SK-N-SH (cell line): Measurements from ENCODE around the gene TRIM8.

Source experiments
- GABPA ChIP-seq: IDR thresholded peaks from 2 replicates; pipeline ENCODE4 v1.4.0; 2012; ENCODE audit warnings: low read depth, mild to moderate bottlenecking
- GATA2 ChIP-seq: sonication (generic); formaldehyde crosslinking; IDR thresholded peaks from 2 replicates; pipeline ENCODE4 v1.5.0; 2020; ENCODE audit warnings: mild to moderate bottlenecking, missing genetic modification reagents
- JUND ChIP-seq: IDR thresholded peaks from 2 replicates; pipeline ENCODE4 v1.4.0; 2012
- MXI1 ChIP-seq: IDR thresholded peaks from 2 replicates; pipeline ENCODE4 v1.6.1; 2012; ENCODE audit warnings: mild to moderate bottlenecking, low read depth, low read length, improper control_type of control experiment
- NFIC ChIP-seq: IDR thresholded peaks from 2 replicates; pipeline ENCODE4 v1.4.0; 2012; ENCODE audit warnings: borderline replicate concordance
- POLR2AphosphoS5 ChIP-seq: IDR thresholded peaks from 2 replicates; pipeline ENCODE4 v1.6.1; 2012; ENCODE audit warnings: low read depth, low read length
- RAD21 ChIP-seq: IDR thresholded peaks from 2 replicates; pipeline ENCODE4 v1.6.1; 2012; ENCODE audit warnings: mild to moderate bottlenecking, low read length
- YY1 ChIP-seq: IDR thresholded peaks from 2 replicates; pipeline ENCODE4 v1.4.0; 2012; ENCODE audit warnings: low read depth, mild to moderate bottlenecking
- TF ChIP-seq, protein P1 (sequence below): fragments of 200-600 bp; sonication (generic); IDR thresholded peaks from 2 replicates; pipeline ENCODE4 v1.6.1; 2017; ENCODE audit warnings: antibody characterized with exemption, mild to moderate bottlenecking, moderate library complexity
- TF ChIP-seq, protein P2 (sequence below): IDR thresholded peaks from 2 replicates; pipeline ENCODE4 v1.4.0; 2012; ENCODE audit warnings: low read depth, borderline replicate concordance
- TF ChIP-seq, protein P3 (sequence below): IDR thresholded peaks from 2 replicates; pipeline ENCODE4 v1.6.1; 2012; ENCODE audit warnings: mild to moderate bottlenecking, low read depth, low read length, moderate library complexity

DNA sequence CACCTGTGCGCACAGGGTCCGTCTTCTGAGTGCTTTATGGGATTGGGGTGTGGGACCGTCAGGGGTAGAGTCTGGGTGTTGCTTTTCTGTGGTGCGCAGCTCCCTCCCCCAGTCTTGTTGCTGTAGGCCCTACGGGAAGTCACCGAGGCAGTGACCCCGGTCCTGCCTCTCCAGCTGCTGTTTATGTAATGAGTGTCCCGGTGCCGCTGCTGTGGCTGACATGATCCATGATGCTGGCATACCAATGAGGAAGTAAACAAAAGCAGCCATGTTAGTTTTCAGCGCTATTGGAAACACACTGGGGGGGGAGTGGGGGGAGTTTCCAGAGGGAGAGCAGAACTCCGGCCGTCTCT lies 1.1 kb downstream of the TRIM8 start:
- TF ChIP-seq, protein P1, sequence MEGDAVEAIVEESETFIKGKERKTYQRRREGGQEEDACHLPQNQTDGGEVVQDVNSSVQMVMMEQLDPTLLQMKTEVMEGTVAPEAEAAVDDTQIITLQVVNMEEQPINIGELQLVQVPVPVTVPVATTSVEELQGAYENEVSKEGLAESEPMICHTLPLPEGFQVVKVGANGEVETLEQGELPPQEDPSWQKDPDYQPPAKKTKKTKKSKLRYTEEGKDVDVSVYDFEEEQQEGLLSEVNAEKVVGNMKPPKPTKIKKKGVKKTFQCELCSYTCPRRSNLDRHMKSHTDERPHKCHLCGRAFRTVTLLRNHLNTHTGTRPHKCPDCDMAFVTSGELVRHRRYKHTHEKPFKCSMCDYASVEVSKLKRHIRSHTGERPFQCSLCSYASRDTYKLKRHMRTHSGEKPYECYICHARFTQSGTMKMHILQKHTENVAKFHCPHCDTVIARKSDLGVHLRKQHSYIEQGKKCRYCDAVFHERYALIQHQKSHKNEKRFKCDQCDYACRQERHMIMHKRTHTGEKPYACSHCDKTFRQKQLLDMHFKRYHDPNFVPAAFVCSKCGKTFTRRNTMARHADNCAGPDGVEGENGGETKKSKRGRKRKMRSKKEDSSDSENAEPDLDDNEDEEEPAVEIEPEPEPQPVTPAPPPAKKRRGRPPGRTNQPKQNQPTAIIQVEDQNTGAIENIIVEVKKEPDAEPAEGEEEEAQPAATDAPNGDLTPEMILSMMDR, result no peak
- peak; percentile 77 for TF ChIP-seq YY1
- TF ChIP-seq GABPA, result no peak
- TF ChIP-seq, protein P2, sequence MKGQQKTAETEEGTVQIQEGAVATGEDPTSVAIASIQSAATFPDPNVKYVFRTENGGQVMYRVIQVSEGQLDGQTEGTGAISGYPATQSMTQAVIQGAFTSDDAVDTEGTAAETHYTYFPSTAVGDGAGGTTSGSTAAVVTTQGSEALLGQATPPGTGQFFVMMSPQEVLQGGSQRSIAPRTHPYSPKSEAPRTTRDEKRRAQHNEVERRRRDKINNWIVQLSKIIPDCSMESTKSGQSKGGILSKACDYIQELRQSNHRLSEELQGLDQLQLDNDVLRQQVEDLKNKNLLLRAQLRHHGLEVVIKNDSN, result no peak
- TF ChIP-seq GATA2 (CRISPR knock-in tag), result no peak
- TF ChIP-seq JUND, result no peak
- TF ChIP-seq, protein P3, sequence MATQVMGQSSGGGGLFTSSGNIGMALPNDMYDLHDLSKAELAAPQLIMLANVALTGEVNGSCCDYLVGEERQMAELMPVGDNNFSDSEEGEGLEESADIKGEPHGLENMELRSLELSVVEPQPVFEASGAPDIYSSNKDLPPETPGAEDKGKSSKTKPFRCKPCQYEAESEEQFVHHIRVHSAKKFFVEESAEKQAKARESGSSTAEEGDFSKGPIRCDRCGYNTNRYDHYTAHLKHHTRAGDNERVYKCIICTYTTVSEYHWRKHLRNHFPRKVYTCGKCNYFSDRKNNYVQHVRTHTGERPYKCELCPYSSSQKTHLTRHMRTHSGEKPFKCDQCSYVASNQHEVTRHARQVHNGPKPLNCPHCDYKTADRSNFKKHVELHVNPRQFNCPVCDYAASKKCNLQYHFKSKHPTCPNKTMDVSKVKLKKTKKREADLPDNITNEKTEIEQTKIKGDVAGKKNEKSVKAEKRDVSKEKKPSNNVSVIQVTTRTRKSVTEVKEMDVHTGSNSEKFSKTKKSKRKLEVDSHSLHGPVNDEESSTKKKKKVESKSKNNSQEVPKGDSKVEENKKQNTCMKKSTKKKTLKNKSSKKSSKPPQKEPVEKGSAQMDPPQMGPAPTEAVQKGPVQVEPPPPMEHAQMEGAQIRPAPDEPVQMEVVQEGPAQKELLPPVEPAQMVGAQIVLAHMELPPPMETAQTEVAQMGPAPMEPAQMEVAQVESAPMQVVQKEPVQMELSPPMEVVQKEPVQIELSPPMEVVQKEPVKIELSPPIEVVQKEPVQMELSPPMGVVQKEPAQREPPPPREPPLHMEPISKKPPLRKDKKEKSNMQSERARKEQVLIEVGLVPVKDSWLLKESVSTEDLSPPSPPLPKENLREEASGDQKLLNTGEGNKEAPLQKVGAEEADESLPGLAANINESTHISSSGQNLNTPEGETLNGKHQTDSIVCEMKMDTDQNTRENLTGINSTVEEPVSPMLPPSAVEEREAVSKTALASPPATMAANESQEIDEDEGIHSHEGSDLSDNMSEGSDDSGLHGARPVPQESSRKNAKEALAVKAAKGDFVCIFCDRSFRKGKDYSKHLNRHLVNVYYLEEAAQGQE, result no peak
- TF ChIP-seq POLR2AphosphoS5, result no peak
- TF ChIP-seq NFIC, result no peak
- TF ChIP-seq RAD21, result no peak
- peak; percentile 77 for TF ChIP-seq MXI1
